ENCODE data around the gene COX8A. TPM values are rescaled to one million over a fixed set of nuclear protein-coding genes. Genes with fewer than 3 reads are reported as not detected.

Gene COX8A
- total and polyA plus RNA-seq, 10 of the 15 experiments (the other 5 are each of a cell fraction or from before 2014, with no cell fraction given): 243 to 1,476 (median 522) TPM

- peaks cover under 1% of the 10 kb centered on the region for H3K79me2 ChIP-seq (ENCODE audit: control insufficient read depth, insufficient read depth, low read length)
- no peaks in the 10 kb centered on the region for H3K4me1 ChIP-seq (ENCODE audit: control insufficient read depth, insufficient read depth, low read length)
- no peak overlapping the region for H3K4me3 ChIP-seq
- H3K27ac ChIP-seq (ENCODE audit: control insufficient read depth, insufficient read depth): no peak overlapping the region
- FAIRE-seq (no peak), DNase-seq (ENCODE audit: low read depth, low spot score) (no peak), ATAC-seq (no peak)
- H3K9me3 ChIP-seq (replicated peaks; ENCODE audit: control insufficient read depth, insufficient read depth, low read length): no peaks in the 10 kb centered on the region
- H3K9ac ChIP-seq (ENCODE audit: control insufficient read depth, insufficient read depth, low read length): no peak overlapping the region
- BruUV-seq (replicated peaks): no TSS peak
- no peak overlapping the region for H2AFZ ChIP-seq (ENCODE audit: control insufficient read depth, low read depth, low read length)
- H3K4me2 ChIP-seq (ENCODE audit: control insufficient read depth, insufficient read depth): no peak overlapping the region
- WGBS (ENCODE audit: insufficient coverage, insufficient replicate concordance, low lambda C conversion rate, missing lambda C conversion rate): 73% methylated on average over 2 of the region's 2 CpGs
- ChIA-PET POLR2A (no interaction called here), SMC1A (ENCODE audit: uncharacterized antibody, unreplicated experiment) (interaction anchor here (1.0 to 1.9 kb wide), 2 partner anchors 17 to 136 kb away, joined by 3 to 5 read pairs; no protein-coding TSS in a partner anchor), CTCF (interaction anchor here (1.7 kb wide), 1 partner anchor 12 kb away, joined by 5 read pairs; no protein-coding TSS in a partner anchor), RAD21 (ENCODE audit: unreplicated experiment) (no interaction called here)
- TF ChIP-seq NRF1 (conservative IDR thresholded peaks at IDR 0.05; ENCODE audit: low read depth, low read length): no peak
- TF ChIP-seq MTA2 (IDR thresholded peaks at IDR 0.05; ENCODE audit: low read depth): no peak
- no peak for TF ChIP-seq ZZZ3 (IDR thresholded peaks at IDR 0.05; ENCODE audit: control insufficient read depth, insufficient read length, low read depth)
- TF ChIP-seq EED (IDR thresholded peaks at IDR 0.05; ENCODE audit: low read depth): no peak
- TF ChIP-seq ZNF274 (IDR thresholded peaks at IDR 0.05; ENCODE audit: insufficient read depth, insufficient read length): no peak
- H3K27me3 ChIP-seq (replicated peaks in 1 of 2; ENCODE audit: control insufficient read depth in 2 of 2, insufficient read depth in 2 of 2, low read length in 1 of 2): no peaks in the 10 kb centered on the region
- intact Hi-C loops (cut with micrococcal nuclease; ENCODE audit: unreplicated experiment) (no loop called here), in situ Hi-C loops (cut with MboI) (no loop called here)
- no peaks in the 10 kb centered on the region for H3K36me3 ChIP-seq (ENCODE audit: control insufficient read depth in 2 of 2, insufficient read depth in 2 of 2, low read length in 1 of 2)
- H4K20me1 ChIP-seq (ENCODE audit: control insufficient read depth, insufficient read depth): no peaks in the 10 kb centered on the region
These were observed 5.0 kb upstream of the COX8A start for GRCh38 chr11:63969461-63969860.

GRCh38 chr11:63970902-63971301, 3.5 kb upstream of the COX8A start:
- CTCF ChIA-PET: interaction anchor here (1.4 kb wide), 1 partner anchor 134 kb away, joined by 3 read pairs; no protein-coding TSS in a partner anchor
- H2AFZ ChIP-seq (ENCODE audit: control insufficient read depth, low read depth, low read length): no peak overlapping the region
- H4K20me1 ChIP-seq (ENCODE audit: control insufficient read depth, insufficient read depth): no peaks in the 10 kb centered on the region
- no peaks in the 10 kb centered on the region for H3K9me3 ChIP-seq (replicated peaks; ENCODE audit: control insufficient read depth, insufficient read depth, low read length)
- TF ChIP-seq ESRRA (IDR thresholded peaks at IDR 0.05; ENCODE audit: low read length) (no peak), RFX5 (IDR thresholded peaks at IDR 0.05; ENCODE audit: low read depth, low read length) (no peak), FOXK2 (IDR thresholded peaks at IDR 0.05) (no peak), SREBF2 (IDR thresholded peaks at IDR 0.05; ENCODE audit: low read length) (no peak), YY1 (IDR thresholded peaks at IDR 0.05; ENCODE audit: low read depth, low read length) (no peak), NFYB (IDR thresholded peaks at IDR 0.05; ENCODE audit: insufficient read depth, low read depth, low read length) (no peak), YBX1 (IDR thresholded peaks at IDR 0.05) (no peak), RB1 (IDR thresholded peaks at IDR 0.05; ENCODE audit: borderline replicate concordance) (no peak), ELK1 (IDR thresholded peaks at IDR 0.05; ENCODE audit: low read depth, low read length) (no peak), ZZZ3 (IDR thresholded peaks at IDR 0.05; ENCODE audit: control insufficient read depth, insufficient read length, low read depth) (no peak), CBFB (IDR thresholded peaks at IDR 0.05; ENCODE audit: low read depth) (no peak)
- POLR2A ChIA-PET: no interaction called here
- SMC1A ChIA-PET (ENCODE audit: uncharacterized antibody, unreplicated experiment): no interaction called here
- peaks cover 0 to under 1% of the 10 kb centered on the region in 2 experiments; a peak in 1 of 4 replicates for H3K36me3 ChIP-seq (ENCODE audit: control insufficient read depth in 2 of 2, insufficient read depth in 2 of 2, low read length in 1 of 2)
- no peak overlapping the region for H3K4me2 ChIP-seq (ENCODE audit: control insufficient read depth, insufficient read depth)
- DNase-seq (ENCODE audit: low read depth, low spot score) (no peak), FAIRE-seq (no peak), ATAC-seq (no peak)
- H3K9ac ChIP-seq (ENCODE audit: control insufficient read depth, insufficient read depth, low read length): no peak overlapping the region
- BruUV-seq (replicated peaks): no TSS peak
- no peak overlapping the region for H3K4me3 ChIP-seq
- RAD21 ChIA-PET (ENCODE audit: unreplicated experiment): no interaction called here
- peaks cover 15% of the 10 kb centered on the region for H3K79me2 ChIP-seq (ENCODE audit: control insufficient read depth, insufficient read depth, low read length)
- H3K27me3 ChIP-seq (replicated peaks in 1 of 2; ENCODE audit: control insufficient read depth in 2 of 2, insufficient read depth in 2 of 2, low read length in 1 of 2): no peaks in the 10 kb centered on the region
- intact Hi-C loops (cut with micrococcal nuclease; ENCODE audit: unreplicated experiment): no loop called here
- in situ Hi-C loops (cut with MboI): no loop called here
- WGBS (ENCODE audit: insufficient coverage, insufficient replicate concordance, low lambda C conversion rate, missing lambda C conversion rate): 80% methylated on average over 5 of the region's 5 CpGs
- H3K4me1 ChIP-seq (ENCODE audit: control insufficient read depth, insufficient read depth, low read length): peaks cover 2% of the 10 kb centered on the region
- H3K27ac ChIP-seq (ENCODE audit: control insufficient read depth, insufficient read depth): no peak overlapping the region
